Endothelial cell of umbilical vein (primary cell): Measurements from ENCODE around the gene PSMB4. TPM values are rescaled to one million over a fixed set of nuclear protein-coding genes. Genes with fewer than 3 reads are reported as not detected.

Experiments
- BruUV-seq: library from RNA; stranded (reverse); fragments of 400-500 nt; replicated peaks from 2 replicates; lab custom pipeline; 2021; lab: Mats Ljungman, UMichigan
- CTCF ChIA-PET: fragments of 300-600, 350-600 bp; sonication (Branson Sonifier 250); formaldehyde crosslinking; loops from one replicate; lab custom pipeline; 2021; ENCODE audit warnings: antibody characterized with exemption, inconsistent platforms; lab: Charles Lee
- POLR2A ChIA-PET: fragments of 300-600, 350-600 bp; sonication (Branson Sonifier 250); formaldehyde crosslinking; loops from one replicate; lab custom pipeline; 2021; ENCODE audit warnings: antibody characterized with exemption, inconsistent platforms; lab: Charles Lee
- DNase-seq: peaks from one replicate; pipeline ENCODE4 v3.0.0-alpha.2; 2011; ENCODE audit warnings: low read depth, low spot score
- FAIRE-seq: peaks from 2 replicates; lab custom pipeline; 2011; peaks lifted over from hg19 to GRCh38; lab: Jason Lieb, UNC
- H2AFZ ChIP-seq: 2 replicates; pipeline ENCODE4 v1.6.0; 2012; ENCODE audit warnings: low read depth, low read length, control low read depth, inconsistent platforms
- H3K27ac ChIP-seq: 2 replicates; pipeline ENCODE4 v1.5.1; 2011; ENCODE audit warnings: low read depth, mild to moderate bottlenecking, control low read depth, low read length, moderate library complexity; ENCODE audit not compliant: insufficient read depth
- H3K27me3 ChIP-seq, 2 experiments: 2 replicates each; pipeline versions ENCODE4 v1.6.0 to v1.6.1; 2011; ENCODE audit warnings: low read length in 2 of 2, mixed read lengths in 1 of 2; ENCODE audit not compliant: control insufficient read depth in 2 of 2, insufficient read depth in 2 of 2
- H3K36me3 ChIP-seq, 2 experiments: 2 replicates in 1 of 2; 3 replicates in 1 of 2; pipeline ENCODE4 v1.5.1; 2011; ENCODE audit warnings: low read length in 2 of 2, mild to moderate bottlenecking in 1 of 2, moderate library complexity in 1 of 2; ENCODE audit not compliant: control insufficient read depth in 2 of 2, insufficient read depth in 2 of 2; ENCODE audit errors: extremely low read depth in 1 of 2
- H3K4me1 ChIP-seq: 3 replicates; pipeline ENCODE4 v1.5.1; 2011; ENCODE audit warnings: mild to moderate bottlenecking, low read length; ENCODE audit not compliant: control insufficient read depth, insufficient read depth; ENCODE audit errors: extremely low read depth
- H3K4me2 ChIP-seq: 2 replicates; pipeline ENCODE4 v1.6.1; 2011; ENCODE audit warnings: low read length, control low read depth, mixed read lengths; ENCODE audit not compliant: insufficient read depth
- H3K4me3 ChIP-seq, 3 experiments: fragments of 200-600 bp in 1 of 3; sonication (generic), shearing (Covaris generic) in 1 of 3; replicated peaks in 1 of 3; 2 replicates each; pipeline ENCODE4 v1.5.1; 2011 to 2016; ENCODE audit warnings: control low read depth in 3 of 3, low read length in 3 of 3, mild to moderate bottlenecking in 2 of 3, inconsistent platforms in 1 of 3, low read depth in 1 of 3, moderate library complexity in 1 of 3; ENCODE audit not compliant: insufficient read depth in 1 of 3
- H3K79me2 ChIP-seq: 2 replicates; pipeline ENCODE4 v1.6.0; 2012; ENCODE audit warnings: low read length, inconsistent platforms; ENCODE audit not compliant: control insufficient read depth, insufficient read depth
- H3K9ac ChIP-seq: replicated peaks from 2 replicates; pipeline ENCODE3; 2011; ENCODE audit warnings: low read length, control low read depth; ENCODE audit not compliant: insufficient read depth; ENCODE audit errors: extremely low read depth
- H3K9me1 ChIP-seq: replicated peaks from 3 replicates; pipeline ENCODE4 v1.6.0; 2011; ENCODE audit warnings: mild to moderate bottlenecking, low read length; ENCODE audit not compliant: control insufficient read depth, insufficient read depth; ENCODE audit errors: extremely low read depth
- H3K9me3 ChIP-seq: replicated peaks from 2 replicates; pipeline ENCODE4 v1.5.1; 2012; ENCODE audit warnings: low read length, inconsistent platforms; ENCODE audit not compliant: control insufficient read depth, insufficient read depth
- H4K20me1 ChIP-seq: replicated peaks from 2 replicates; pipeline ENCODE3; 2011; ENCODE audit warnings: mild to moderate bottlenecking, low read length; ENCODE audit not compliant: control insufficient read depth, insufficient read depth; ENCODE audit errors: extremely low read depth
- CTCF ChIP-seq, 2 donors: IDR thresholded peaks; 1 replicate in 1 of 2; 2 replicates in 1 of 2; pipeline ENCODE4 v1.5.1; 2011; ENCODE audit warnings: low read length in 2 of 2, mild to moderate bottlenecking in 2 of 2, moderate library complexity in 2 of 2, control low read depth in 1 of 2, inconsistent platforms in 1 of 2, low read depth in 1 of 2; ENCODE audit not compliant: insufficient read depth in 1 of 2; ENCODE audit errors: extremely low read depth in 1 of 2
- EZH2 ChIP-seq: IDR thresholded peaks from 2 replicates; pipeline ENCODE4 v1.6.1; 2012; ENCODE audit warnings: borderline replicate concordance, low read depth, mild to moderate bottlenecking, moderate library complexity, low read length, inconsistent platforms; ENCODE audit not compliant: severe bottlenecking
- FOS ChIP-seq: IDR thresholded peaks from 2 replicates; pipeline ENCODE4 v1.6.1; 2011; ENCODE audit warnings: mild to moderate bottlenecking, low read length, moderate library complexity, borderline replicate concordance; ENCODE audit not compliant: insufficient read depth
- GATA2 ChIP-seq: IDR thresholded peaks from 2 replicates; pipeline ENCODE4 v1.7.0; 2011; ENCODE audit warnings: low read depth, mild to moderate bottlenecking, moderate library complexity, mixed read lengths, low read length; ENCODE audit not compliant: insufficient read length, insufficient read depth
- JUN ChIP-seq: IDR thresholded peaks from 2 replicates; pipeline ENCODE4 v1.6.1; 2011; ENCODE audit warnings: borderline replicate concordance, low read depth; ENCODE audit not compliant: insufficient read length, insufficient read depth
- MAX ChIP-seq: IDR thresholded peaks from 2 replicates; pipeline ENCODE4 v1.6.1; 2011; ENCODE audit not compliant: insufficient read depth, insufficient read length
- MYC ChIP-seq: IDR thresholded peaks from one replicate; pipeline ENCODE4 v1.6.1; 2011; ENCODE audit warnings: mild to moderate bottlenecking, low read depth, low read length
- POLR2A ChIP-seq: IDR thresholded peaks from 2 replicates; pipeline ENCODE4 v1.6.1; 2012; ENCODE audit warnings: low read depth, mild to moderate bottlenecking, control low read depth, low read length
- POLR2AphosphoS5 ChIP-seq: IDR thresholded peaks from 2 replicates; pipeline ENCODE4 v1.6.1; 2012; ENCODE audit warnings: low read depth, mild to moderate bottlenecking, control low read depth, low read length, moderate library complexity; ENCODE audit not compliant: insufficient read depth
- dilution Hi-C: fragments of 300-500 bp; cut with MboI; formaldehyde crosslinking; loops from one replicate; pipeline ENCODE4 v1.15.0; 2019; ENCODE audit warnings: low sequenced_read_pairs; ENCODE audit not compliant: extremely low pct_ligation_motif_present
- intact Hi-C: fragments of 100-400 bp; cut with micrococcal nuclease; formaldehyde crosslinking; loops from one replicate; pipeline ENCODE4 v1.10.0; 2022
- polyA plus RNA-seq, 4 experiments: library from polyadenylated mRNA; depleted of rRNA in 3 of 4; stranded (reverse) in 3 of 4; unstranded in 1 of 4; fragments of >200 nt; gene quantifications; 2 replicates each; pipeline versions ENCODE4 v1.2.1 to v1.2.3, GENCODE V29; 2011 to 2012; ENCODE audit warnings: missing spikeins in 1 of 4
- total RNA-seq: library from RNA; stranded (reverse); gene quantifications from 2 replicates; pipeline ENCODE4 v1.2.3, GENCODE V29; 2021

Gene PSMB4
- total and polyA plus RNA-seq, 2 donors (not counting 3 experiments of a cell fraction or from before 2014, with no cell fraction given), result 335 to 835 TPM

DNA sequence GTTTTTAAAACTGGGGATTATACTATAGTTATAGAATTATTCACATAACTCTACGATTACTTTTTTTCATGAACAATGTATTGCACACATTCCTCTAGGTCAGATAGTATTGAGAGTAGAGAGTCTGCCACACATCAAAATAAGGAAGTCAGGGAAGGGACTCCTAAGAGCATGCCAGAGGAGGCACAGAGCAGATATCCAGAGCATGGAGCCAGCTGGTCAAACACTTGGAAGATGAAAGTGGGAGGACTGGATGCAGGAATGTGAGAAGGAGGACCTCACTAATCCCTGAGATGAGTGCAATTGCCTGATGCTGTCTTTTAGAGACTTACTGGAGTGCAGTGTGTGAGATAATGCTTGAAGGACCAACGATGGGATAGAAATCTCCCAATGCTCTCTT, 42.7 kb upstream of the PSMB4 start:
- ChIA-PET CTCF (interaction anchor here (1.0 to 1.6 kb wide), 4 partner anchors 16 to 56 kb away, joined by 3 to 8 read pairs (median 4); no protein-coding TSS in a partner anchor), POLR2A (interaction anchor here (0.6 kb wide), 1 partner anchor 22 kb away, joined by 3 read pairs; no protein-coding TSS in a partner anchor)
- Histone ChIP-seq H3K9ac (no peak overlapping the region), H3K4me1 (no peaks in the 10 kb centered on the region), H2AFZ (no peak overlapping the region), H3K4me2 (no peak overlapping the region), H3K79me2 (no peaks in the 10 kb centered on the region), H3K27me3 (no peaks in the 10 kb centered on the region), H3K27ac (no peak overlapping the region), H3K9me1 (no peaks in the 10 kb centered on the region), H3K9me3 (no peaks in the 10 kb centered on the region), H3K36me3 (no peaks in the 10 kb centered on the region), H4K20me1 (no peaks in the 10 kb centered on the region), H3K4me3 (no peak overlapping the region)
- DNase-seq (no peak), FAIRE-seq (no peak)
- BruUV-seq, result no TSS peak
- TF ChIP-seq EZH2 (no peak), POLR2AphosphoS5 (no peak), CTCF (IDR thresholded peaks at IDR 0.05; ENCODE audit: extremely low read depth in 1 of 2, insufficient read depth in 1 of 2, low read depth in 1 of 2, low read length in 2 of 2) (no peak), FOS (no peak), POLR2A (no peak), GATA2 (no peak), JUN (no peak), MYC (no peak), MAX (no peak)
- dilution Hi-C loops (no loop called here), intact Hi-C loops (no loop called here)
